ENCODE data around the gene GRK5.

- no peak for TF ChIP-seq CTCF (conservative IDR thresholded peaks at IDR 0.05; ENCODE audit: low read depth, low read length)
- TF ChIP-seq EZH2 (IDR thresholded peaks at IDR 0.05; ENCODE audit: borderline replicate concordance, low read depth, low read length, poor library complexity, severe bottlenecking), result no peak
Observed at GRCh38 chr10:119286516-119286915, 79.1 kb downstream of the GRK5 start.
